Pancreas (tissue), 10 donors: ENCODE measurements around the gene ARHGAP10. TPM values are rescaled to one million over a fixed set of nuclear protein-coding genes. Genes with fewer than 3 reads are reported as not detected.

ENCODE experiments used
- ATAC-seq, 4 donors: fragments of 200-7000 bp; cut with Tn5 transposase; one replicate each; pipeline versions ENCODE4 v1.8.0 to v1.9.1; 2020; ENCODE audit warnings: mild to moderate bottlenecking in 4 of 4, moderate library complexity in 4 of 4
- DNase-seq, 6 donors: peaks; one replicate each; pipeline ENCODE4 v3.0.0-alpha.2; 2020
- FAIRE-seq: peaks from 2 replicates; lab custom pipeline; 2012; peaks lifted over from hg19 to GRCh38; lab: Jason Lieb, UNC
- H3K27ac ChIP-seq, 4 donors: fragments of 200-600 bp; sonication (generic); 1 replicate in 3 of 4; 2 replicates in 1 of 4; pipeline versions ENCODE4 v1.5.0 to v1.8.0; 2020
- H3K27me3 ChIP-seq, 4 donors: fragments of 200-600 bp; one replicate each; pipeline ENCODE4 v1.8.0; 2021
- H3K36me3 ChIP-seq, 3 donors: fragments of 200-600 bp; sonication (generic) in 1 of 3; one replicate each; pipeline versions ENCODE4 v1.5.0 to v1.8.0; 2020 to 2021
- H3K4me1 ChIP-seq, 3 donors: fragments of 200-600 bp; one replicate each; pipeline ENCODE4 v1.8.0; 2021
- H3K4me3 ChIP-seq, 4 donors: fragments of 200-600 bp; sonication (generic) in 2 of 4; one replicate each; pipeline versions ENCODE4 v1.5.0 to v1.8.0; 2020 to 2021
- H3K9me3 ChIP-seq, 4 donors: fragments of 200-600 bp; one replicate each; pipeline ENCODE4 v1.8.0; 2021
- CTCF ChIP-seq, 4 donors: fragments of 200-600 bp; sonication (generic) in 3 of 4; IDR thresholded peaks; one replicate each; pipeline versions ENCODE4 v1.5.0 to v1.8.0; 2021; ENCODE audit warnings: antibody characterized with exemption in 4 of 4
- WGBS, 2 donors: extraction: QIAGEN DNeasy Blood & Tissue Kit; methylation state at CpG; one replicate each; pipeline ENCODE4 v1.1.7; 2013; 5-methylcytosine and 5-hydroxymethylcytosine counted together
- intact Hi-C, 3 donors: fragments of 100-400 bp; cut with DNase I; formaldehyde crosslinking; loops; one replicate each; pipeline versions ENCODE4 v1.11.1 to v1.14.2; 2022
- polyA plus RNA-seq, 2 donors: library from polyadenylated mRNA; stranded (reverse); fragments of 200-250 nt; gene quantifications; one replicate each; pipeline ENCODE4 v1.2.3, GENCODE V29; 2013
- total RNA-seq, 6 donors: library from RNA; stranded (reverse); fragmentation: NEBNext Ultra II Directional in 4 of 6; extraction: Animal tissue kit (Norgen Biotek cat#: 25700) in 4 of 6; gene quantifications; one replicate each; pipeline versions ENCODE4 v1.2.1 to v1.2.4, GENCODE V29; 2021 to 2023
- donor health status: healthy with polysubstance abuse.
- donor health status: DM: no; HTN: no; CAD: no; lungs with moderate emphysema.
- donor health status: DM: no; HTN: no; CAD: no.
- donor health status: control.
- donor health status: control.
- donor health status: Bipolar disorder and iron deficiency.
- donor health status: DM: yes; HTN: yes; CAD: no.
- donor health status: DM: no; HTN: no; CAD: no.
- donor health status: DM: no; HTN: no; CAD: no.
- donor health status: DM: yes; HTN: yes; CAD: no.

The ARHGAP10 gene
- total and polyA plus RNA-seq, 8 donors, result 6.3 to 14.8 (median 8.7) TPM

GRCh38 chr4:147842573-147842972, 110.7 kb downstream of the ARHGAP10 start:
- intact Hi-C loops, result no loop called here
- peaks cover 0 to 3% (median 0%) of the 10 kb centered on the region in 3 donors for H3K4me1 ChIP-seq
- H3K4me3 ChIP-seq, result no peak overlapping the region
- DNase-seq (no peak), ATAC-seq (peak in 2 of 4 donors; percentile 22 to 23), FAIRE-seq (no peak)
- H3K27ac ChIP-seq, result no peak overlapping the region
- WGBS, 2 donors, result 92% methylated on average over 6 of the region's 6 CpGs
- no peak for TF ChIP-seq CTCF (IDR thresholded peaks at IDR 0.05)
- H3K36me3 ChIP-seq, result no peaks in the 10 kb centered on the region
- H3K27me3 ChIP-seq, result no peaks in the 10 kb centered on the region
- H3K9me3 ChIP-seq, result no peaks in the 10 kb centered on the region

- Histone ChIP-seq H3K27me3 (no peaks in the 10 kb centered on the region), H3K36me3 (no peaks in the 10 kb centered on the region), H3K4me3 (no peak overlapping the region), H3K27ac (no peak overlapping the region), H3K9me3 (no peaks in the 10 kb centered on the region), H3K4me1 (peaks cover 0 to 3% (median 0%) of the 10 kb centered on the region in 3 donors)
- peak in 1 of 4 donors; percentile 10 for TF ChIP-seq CTCF (IDR thresholded peaks at IDR 0.05)
- no peak for DNase-seq
- peak; percentile 35 to 73 (median 48) for ATAC-seq
- intact Hi-C loops, result no loop called here
- no peak for FAIRE-seq
- 67 to 72% methylated on average over 5 of the region's 5 CpGs for WGBS, 2 donors
Observed at GRCh38 chr4:147843162-147843561, 111.3 kb downstream of the ARHGAP10 start.

- H3K4me3 ChIP-seq, result no peak overlapping the region
- FAIRE-seq (no peak), ATAC-seq (no peak), DNase-seq (no peak)
- H3K4me1 ChIP-seq, result peaks cover 0 to 3% (median 0%) of the 10 kb centered on the region in 3 donors
- no peak overlapping the region for H3K27ac ChIP-seq
- H3K36me3 ChIP-seq, result no peaks in the 10 kb centered on the region
- no peaks in the 10 kb centered on the region for H3K27me3 ChIP-seq
- WGBS, 2 donors, result 93 to 95% methylated on average over 7 of the region's 7 CpGs
- intact Hi-C loops, result no loop called here
- no peak for TF ChIP-seq CTCF (IDR thresholded peaks at IDR 0.05)
- H3K9me3 ChIP-seq, result no peaks in the 10 kb centered on the region
Observed at GRCh38 chr4:147844781-147845180, 112.9 kb downstream of the ARHGAP10 start.

- H3K27ac ChIP-seq, result no peak overlapping the region
- DNase-seq (no peak), ATAC-seq (no peak), FAIRE-seq (no peak)
- no peak for TF ChIP-seq CTCF (IDR thresholded peaks at IDR 0.05)
- H3K9me3 ChIP-seq, result no peaks in the 10 kb centered on the region
- H3K36me3 ChIP-seq, result no peaks in the 10 kb centered on the region
- no peaks in the 10 kb centered on the region for H3K27me3 ChIP-seq
- intact Hi-C loops, result no loop called here
- H3K4me3 ChIP-seq, result no peak overlapping the region
- H3K4me1 ChIP-seq, result peaks cover 0 to under 1% (median 0%) of the 10 kb centered on the region in 3 donors
- WGBS, 2 donors, result 77 to 86% methylated on average over 6 of the region's 6 CpGs
Observed at GRCh38 chr4:147846318-147847155, 114.6 kb downstream of the ARHGAP10 start.
